ENCODE results near the gene OCIAD2.
"Not testable (repeated sequence)": the region's sequence is repeated elsewhere in the genome, so short reads cannot be mapped to it uniquely, and the experiment has no call there.

Gene OCIAD2

DNA sequence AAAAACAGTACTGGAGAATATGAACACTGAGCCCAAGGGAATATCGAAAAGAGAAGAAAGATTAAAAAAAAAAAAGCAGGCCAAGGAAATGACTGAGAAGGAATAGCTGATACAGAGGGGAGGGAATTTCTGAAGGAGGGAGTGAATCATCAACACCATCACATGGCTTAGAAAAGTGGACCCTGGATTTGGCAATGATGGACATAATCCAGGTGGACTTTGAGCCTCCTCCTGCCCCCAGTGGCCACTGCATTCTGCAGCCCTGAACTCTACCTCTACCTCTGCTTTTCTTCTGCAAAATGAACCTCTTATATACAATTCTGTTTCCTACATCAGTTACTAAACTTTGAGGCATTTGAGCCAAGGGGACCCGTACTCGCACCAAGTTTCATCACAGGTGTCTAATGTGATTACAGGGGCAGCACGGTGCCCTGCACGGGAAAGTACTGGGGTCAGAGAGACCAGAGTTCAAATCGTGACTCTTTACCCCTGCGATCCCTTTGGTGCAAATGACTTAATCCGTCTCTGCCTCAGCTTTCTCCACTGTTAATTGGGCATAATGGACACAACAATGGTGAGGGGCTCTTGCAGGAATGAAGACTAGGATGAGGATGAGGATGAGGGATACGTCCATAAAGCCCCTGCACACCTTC, 1.1 kb downstream of the OCIAD2 start:
- no peak for DNase-seq

DNA sequence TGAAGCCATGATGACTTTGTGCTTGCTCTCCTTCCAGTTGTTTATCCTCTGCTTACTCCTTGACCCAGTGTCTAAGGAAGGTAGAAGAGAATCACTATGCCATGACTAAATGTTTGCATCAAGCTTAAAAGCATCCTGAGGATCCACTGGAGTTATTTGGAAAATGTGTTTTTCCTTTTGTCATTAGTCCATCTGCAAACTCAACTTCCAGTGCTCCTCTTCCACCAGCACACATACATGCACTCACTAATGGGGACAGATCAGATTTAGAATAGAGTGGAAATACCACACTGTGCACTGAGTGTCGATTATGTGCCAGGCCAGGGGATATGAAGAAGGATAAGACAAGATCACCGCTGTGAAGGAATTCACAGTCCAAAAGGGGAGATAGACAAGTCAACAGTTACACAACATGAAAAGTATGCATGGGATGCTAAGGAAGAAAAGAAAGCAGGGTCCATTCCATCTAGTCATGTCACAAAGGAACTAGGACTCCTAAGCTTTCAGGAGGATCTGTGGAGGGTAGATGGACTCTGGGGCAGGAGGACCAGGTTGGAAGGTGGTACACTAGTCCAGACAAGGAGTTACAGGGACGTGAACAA, 1.9 kb downstream of the OCIAD2 start:
- DNase-seq = no peak

DNA sequence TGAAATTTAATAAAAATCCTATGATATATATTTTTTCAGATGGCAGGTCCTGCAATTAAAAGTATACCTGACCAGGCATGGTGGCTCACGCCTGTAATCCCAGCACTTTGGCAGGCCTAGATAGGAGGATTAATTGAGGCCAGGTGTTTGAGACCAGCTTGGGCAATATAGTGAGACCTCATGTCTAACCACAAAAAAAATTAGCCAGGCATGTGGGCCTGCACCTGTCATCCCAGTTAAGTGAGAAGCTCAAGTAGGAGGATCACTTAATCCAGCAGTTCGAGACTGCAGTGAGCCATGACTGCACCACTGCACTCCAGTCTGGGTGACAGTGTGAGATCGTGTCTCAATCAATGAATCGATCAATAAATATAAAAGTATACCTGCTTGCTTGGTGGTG, 2.5 kb downstream of the OCIAD2 start:
- DNase-seq = no peak

DNA sequence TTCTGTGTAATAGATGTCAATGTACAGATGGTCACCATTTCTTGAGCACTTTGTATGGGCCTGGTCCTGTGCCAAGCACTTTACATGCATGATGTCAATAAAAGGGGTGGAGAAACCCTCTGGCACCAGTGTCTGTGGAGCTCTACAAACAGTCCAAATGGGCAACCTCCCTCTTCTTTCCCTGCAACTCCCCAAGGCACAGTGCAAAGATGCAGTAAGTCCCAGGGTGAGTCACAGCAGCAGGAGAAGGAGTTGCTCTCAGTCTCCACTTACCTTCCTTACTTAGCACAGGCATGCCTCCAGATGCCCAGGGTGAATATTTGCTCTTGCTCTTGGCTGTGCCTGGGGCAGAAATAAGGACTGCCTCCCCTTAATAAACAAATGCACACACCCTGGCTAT, 4.3 kb downstream of the OCIAD2 start:
- DNase-seq = no peak

DNA sequence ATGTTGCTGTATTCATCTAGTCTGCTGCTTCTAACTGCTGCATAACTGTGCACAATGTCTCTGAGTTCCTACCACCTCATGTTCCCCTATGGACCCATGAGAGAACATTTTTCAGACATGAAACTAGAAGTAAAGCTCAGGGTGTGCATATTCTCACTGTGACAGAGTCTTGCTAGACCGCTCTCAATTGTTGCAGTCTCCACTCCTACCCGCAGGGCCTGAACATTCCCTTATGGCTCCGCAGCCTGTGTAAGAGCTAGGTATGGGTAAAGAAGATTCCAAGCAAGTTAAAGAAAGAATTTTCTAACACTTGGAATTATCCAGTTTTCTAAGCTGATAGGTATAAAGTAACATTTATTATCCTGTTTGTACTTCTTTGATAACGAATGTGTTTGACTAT, 5.4 kb downstream of the OCIAD2 start:
- DNase-seq = no peak

DNA sequence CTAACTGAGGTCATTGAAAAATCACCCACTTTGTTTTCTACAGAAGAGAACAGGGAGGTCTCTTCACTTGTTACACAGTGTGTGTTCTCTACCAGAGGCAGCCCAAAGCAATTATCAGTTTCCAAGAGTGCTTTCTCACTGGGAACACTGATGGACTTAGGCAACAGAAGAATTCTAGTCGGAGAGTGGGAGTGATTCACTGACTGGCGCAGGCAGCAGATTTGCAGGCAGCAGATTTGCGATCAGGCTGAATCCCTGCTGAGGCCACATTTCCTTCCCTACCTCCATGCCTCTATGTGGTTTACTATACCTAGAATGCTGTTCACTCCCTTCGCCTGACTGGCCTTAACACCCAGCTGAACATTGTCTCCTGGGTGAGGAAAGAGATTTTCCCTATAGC, 6.6 kb downstream of the OCIAD2 start:
- DNase-seq = no peak

DNA sequence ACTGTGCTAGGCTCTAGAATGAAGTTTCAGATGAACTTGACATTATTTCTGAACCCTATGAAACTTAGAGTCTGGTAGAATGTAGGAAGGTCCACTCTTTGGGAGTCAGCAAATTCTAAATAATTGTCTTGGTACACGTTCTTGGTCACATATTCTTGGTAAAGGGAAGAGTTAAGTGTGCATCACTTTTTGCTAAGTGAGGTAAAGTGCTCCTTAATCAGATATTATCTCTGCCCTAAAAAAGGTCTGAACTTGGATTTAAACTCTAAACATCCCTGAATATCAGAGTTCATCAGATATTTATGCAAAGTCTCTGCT, 7.2 kb downstream of the OCIAD2 start:
- no peak for DNase-seq

DNA sequence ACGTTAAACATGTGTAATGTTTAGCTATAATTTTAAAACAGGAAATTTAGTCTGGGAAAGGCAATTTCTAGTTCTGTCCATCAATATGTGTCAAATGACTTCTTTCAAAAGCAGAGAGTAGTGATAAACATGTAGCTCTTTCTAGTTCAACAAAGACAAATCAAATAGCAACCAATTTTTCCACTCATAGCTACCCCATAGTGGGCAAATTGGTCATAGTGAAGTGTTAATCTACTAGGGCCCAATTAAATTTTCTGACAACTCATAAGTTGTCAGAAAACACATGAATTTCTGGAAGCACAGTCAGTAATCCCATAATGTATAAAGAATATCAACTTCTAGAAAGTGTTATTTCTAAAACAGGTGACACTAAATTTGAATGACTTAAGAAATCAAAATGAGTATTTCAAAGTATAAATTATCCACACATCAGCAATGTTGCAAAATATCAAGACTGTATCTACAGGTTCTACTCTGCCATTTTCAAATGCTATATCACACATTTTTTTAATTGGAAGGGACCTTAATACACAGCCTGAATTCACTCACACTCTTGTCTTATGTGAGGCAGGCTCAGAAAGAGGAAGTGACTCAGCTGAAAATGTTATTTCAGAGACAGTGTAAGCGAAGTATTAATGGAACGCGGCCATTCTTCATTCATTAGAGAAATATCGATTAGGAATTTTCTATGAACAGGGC, 7.7 kb downstream of the OCIAD2 start:
- DNase-seq = no peak

DNA sequence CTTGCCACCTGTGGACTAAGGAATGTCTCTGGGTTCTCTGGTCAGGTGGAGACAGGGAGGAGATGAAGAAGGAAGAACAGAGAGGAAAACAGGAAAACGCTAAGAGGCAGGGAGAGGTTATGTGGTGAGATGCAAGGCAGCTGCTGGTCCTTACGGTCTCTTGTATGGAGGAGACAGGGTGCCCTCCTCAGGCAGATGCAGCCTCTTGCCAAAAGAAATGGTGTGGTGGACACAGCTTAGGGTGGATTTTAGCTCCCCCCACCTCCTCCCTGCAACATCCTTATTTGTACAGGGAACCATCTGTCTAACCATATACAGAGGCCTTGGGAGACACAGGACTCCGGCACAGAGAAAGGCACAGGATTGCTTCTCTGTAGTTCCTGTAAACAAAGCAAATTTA, 9.7 kb downstream of the OCIAD2 start:
- no peak for DNase-seq

DNA sequence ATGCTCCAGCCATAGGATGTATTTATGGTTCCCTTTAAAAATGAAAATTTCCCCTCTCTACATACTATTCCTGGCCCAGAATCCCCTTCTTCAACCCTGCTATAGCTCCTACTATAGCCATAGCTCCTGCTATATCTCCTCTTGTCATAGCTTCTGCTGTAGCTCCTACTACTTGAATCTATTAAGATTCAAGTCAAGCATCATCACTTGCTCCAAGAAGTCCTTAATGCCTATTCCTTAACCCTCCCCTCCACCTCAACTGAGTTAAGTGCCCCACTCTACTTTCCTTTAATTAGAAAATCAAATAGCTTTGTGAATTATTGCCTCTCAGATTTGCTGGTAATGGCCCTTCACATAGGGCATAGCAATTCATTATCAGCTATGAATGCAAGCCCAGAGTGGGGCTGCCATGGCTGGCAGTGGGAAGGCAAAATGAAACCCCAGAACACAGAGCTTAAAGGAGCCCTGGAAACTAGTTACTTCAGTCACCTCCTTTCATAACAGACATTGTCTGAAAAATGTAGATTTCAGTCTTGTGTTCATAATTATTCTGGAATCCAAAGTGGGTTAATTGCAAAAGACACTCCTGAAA, 15.4 kb downstream of the OCIAD2 start:
- no peak for DNase-seq

DNA sequence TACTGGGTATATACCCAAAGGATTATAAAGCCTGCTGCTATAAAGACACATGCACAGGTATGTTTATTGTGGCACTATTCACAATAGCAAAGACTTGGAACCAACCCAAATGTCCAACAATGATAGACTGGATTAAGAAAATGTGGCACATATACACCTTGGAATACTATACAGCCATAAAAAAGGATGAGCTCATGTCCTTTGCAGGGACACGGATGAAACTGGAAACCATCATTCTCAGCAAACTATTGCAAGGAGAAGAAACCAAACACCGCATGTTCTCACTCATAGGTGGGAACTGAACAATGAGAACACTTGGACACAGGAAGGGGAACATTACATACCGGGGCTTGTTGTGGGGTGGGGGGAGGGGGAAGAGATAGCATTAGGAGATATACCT, 16.8 kb downstream of the OCIAD2 start:
- not testable (repeated sequence) for DNase-seq

DNA sequence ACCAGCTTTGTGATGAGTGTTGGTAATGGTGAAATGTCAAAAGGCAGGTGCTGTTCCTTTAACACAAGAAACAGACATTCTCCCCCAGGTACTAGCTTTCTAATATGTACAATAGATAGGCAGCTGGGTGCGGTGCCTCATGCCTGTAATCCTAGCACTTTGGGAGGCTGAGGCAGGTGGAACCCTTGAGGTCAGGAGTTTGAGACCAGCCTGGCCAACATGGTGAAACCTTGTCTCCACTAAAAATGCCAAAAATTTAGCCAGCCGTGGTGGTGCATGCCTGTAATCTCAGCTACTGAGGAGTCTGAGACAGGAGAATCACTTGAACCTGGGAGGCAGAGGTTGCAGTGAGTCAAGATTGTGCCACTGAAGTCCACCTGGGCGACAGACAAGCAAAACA, 24.9 kb downstream of the OCIAD2 start:
- DNase-seq = not testable (repeated sequence)

DNA sequence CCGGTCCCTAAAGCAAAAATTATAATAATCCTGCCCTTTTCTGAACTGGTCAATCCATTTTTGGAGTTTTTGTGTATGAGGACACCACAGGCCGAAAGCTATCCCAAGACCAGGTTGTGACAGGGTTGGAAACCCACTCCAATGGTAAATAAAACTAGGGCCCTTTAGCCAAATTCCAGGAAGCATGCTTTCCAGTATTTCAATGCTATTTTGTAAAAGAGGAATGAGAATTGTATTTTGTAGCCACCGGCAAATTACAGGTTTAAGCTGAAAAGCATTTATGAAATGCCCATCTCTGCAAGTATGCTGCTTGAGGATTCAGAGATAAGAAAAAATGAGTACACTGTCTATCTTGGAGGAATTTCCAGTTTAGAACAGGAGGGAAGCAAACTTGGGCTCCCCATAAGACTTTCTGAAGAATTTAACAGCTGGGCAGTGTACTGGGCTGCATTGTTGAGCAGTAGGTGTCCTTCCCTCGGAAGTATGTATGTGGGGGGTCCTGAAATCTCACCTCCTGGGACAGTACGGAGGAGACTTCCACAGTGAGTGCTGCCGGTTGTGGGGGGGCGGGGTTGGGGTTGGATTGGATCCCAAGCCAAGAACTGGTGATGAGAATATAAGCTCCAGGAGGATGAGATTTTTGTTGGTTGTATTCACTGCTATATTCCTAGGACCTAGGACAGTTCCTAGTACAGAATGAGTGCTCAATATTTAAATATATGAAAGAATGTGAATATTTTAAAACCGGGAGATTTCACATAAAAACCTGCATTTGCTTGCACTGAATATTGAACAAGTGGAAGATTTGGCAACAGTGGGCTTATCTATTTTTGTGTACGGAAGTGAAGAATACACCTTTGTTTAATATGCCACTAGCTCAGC, 26.8 kb downstream of the OCIAD2 start:
- no peak for DNase-seq

DNA sequence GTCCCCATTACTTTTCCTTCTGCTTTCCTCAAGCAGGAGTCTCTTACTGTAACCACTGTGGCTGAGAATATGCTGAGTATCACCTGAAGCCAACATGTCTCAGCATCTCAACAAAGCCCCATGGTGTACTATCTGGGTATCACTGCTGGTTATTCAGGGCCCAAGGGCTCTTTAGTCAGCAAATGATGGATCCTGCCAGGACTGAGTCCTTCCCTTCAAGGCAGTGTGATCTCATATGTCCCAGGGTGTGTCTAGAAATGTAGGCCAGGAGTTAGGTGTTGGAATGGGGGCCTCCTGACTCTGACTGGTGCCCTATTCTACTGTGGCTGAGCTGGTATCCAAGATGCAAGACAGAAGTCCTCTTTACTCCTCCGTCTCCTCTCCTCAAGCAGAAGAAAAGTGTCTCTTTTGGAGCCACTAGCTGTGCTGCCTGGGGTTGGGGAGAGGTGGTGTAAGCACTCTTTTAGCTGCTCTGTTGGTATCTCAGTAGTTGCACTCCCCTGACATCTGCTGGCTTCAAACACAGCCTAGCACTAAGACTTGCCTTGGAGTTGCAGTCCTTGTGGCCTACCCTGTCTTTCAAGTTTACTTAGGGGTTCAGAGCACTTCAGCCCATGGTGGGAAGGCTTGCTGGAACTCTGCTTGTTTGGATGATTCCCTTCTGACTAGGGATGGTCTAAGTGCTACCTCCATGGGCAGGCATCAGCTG, 28.6 kb downstream of the OCIAD2 start:
- DNase-seq = no peak

DNA sequence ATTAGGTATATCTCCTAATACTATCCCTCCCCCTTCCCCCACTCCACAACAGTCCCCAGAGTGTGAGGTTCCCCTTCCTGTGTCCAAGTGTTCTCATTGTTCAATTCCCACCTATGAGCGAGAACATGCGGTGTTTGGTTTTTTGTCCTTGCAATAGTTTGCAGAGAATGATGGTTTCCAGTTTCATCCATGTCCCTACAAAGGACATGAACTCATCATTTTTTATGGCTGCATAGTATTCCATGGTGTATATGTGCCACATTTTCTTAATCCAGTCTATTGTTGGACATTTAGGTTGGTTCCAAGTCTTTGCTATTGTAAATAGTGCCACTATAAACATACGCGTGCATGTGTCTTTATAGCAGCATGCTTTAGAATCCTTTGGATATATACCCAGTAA, 41.9 kb downstream of the OCIAD2 start:
- DNase-seq = not testable (repeated sequence)

DNA sequence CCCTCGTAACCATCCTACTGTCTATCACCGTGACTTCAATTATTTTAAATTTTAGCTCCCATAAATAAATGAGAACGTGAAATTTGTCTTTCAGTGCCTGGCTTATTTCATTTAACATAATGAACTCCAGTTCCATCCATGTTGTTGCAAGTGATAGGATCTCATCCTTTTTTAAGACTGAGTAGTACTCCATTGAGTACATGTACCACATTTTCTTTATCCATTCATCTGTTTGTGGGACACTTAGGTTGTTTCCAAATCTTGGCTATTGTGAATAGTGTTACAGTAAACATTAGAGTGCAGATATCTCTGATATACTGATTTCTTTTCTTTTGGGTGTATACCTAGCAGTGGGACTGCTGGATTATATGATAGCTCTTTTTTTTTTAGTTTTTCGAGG, 42.8 kb downstream of the OCIAD2 start:
- no peak for DNase-seq

DNA sequence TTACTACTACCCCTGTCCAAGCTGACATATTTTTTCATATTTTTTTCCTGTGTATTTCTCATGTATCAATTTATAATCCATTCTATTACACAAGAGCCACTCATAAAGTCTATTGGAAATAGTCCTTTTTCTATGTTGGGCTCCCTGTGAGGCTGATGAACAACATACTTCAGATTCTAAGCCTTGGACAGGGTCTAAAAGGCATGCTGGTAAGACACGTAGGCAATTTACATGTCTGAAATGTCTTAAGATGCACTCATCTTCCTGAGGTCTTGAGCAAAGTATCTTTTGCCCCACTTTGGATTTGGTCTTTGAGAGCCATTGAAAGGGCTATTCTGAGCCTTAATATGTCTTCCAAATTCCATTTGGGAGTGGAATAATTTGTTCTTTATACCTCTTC, 43.9 kb downstream of the OCIAD2 start:
- no peak for DNase-seq

DNA sequence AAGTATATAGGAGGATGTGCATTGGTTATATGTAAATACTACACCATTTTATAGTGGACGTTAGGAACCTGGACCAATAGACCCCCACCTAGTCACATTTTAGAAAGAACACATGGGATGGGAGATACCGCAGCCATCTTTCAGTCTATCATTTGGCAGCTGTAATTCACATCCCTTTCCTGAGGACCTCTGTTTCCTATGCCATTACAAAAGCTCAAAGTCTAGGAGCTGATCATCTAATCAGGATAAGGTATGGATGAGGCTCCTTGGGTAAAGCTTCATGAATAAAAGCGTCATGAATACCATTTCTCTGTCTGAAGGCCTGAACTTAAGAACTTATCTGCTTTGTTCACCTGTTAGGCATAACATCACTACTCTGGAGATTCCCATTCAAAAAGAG, 44.5 kb downstream of the OCIAD2 start:
- DNase-seq = no peak

DNA sequence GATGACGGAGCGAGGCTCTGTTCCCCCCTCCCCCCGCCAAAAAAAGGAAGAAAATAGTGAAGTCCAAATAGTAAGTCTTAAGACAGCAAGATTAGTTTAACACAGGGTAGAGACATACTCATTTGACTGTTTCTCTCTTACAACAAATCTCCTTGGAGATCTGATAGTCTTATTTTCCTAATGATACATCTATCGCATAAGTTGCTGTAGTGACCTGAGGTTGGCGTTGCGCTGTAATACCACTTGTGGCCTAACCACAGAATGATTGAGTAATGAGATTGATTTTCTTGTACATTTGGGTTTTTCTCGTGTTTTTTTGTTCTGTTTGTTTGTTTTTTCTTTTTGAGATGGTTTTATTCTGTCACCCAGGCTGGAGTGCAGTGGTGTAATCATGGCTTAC, 48.4 kb downstream of the OCIAD2 start:
- DNase-seq = no peak

DNA sequence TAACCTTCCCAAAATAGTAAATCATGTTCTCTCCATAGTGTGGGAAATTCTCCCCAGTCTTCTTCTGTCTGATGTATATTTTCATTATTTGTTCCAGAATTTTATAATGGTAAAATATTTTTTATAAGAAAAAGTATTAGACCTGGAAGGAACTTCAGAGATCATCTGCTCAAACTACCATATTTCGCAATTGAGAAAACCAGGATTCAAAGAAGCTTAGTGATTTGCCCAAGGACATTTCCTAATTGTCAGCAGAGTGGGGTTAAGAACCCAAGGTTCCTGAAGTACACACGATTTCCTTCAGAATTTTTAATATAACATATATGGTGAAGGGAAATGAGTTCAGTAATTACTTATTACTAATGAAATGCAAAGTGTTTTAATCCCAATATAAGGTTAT, 51.6 kb downstream of the OCIAD2 start:
- no peak for DNase-seq

DNA sequence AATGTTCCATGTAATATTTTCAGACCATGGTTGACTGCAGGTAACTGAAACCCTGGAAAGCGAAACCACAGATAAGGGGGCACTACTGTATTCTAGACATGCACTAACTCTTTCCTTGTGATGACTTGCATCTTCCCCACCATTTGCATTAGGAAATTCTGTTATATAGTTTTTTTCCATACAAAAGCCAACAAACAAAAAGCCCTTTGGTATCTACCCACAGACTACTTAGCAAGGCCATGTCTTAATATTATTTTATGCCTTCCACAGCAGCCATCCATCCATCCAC, 52.2 kb downstream of the OCIAD2 start:
- DNase-seq = no peak

DNA sequence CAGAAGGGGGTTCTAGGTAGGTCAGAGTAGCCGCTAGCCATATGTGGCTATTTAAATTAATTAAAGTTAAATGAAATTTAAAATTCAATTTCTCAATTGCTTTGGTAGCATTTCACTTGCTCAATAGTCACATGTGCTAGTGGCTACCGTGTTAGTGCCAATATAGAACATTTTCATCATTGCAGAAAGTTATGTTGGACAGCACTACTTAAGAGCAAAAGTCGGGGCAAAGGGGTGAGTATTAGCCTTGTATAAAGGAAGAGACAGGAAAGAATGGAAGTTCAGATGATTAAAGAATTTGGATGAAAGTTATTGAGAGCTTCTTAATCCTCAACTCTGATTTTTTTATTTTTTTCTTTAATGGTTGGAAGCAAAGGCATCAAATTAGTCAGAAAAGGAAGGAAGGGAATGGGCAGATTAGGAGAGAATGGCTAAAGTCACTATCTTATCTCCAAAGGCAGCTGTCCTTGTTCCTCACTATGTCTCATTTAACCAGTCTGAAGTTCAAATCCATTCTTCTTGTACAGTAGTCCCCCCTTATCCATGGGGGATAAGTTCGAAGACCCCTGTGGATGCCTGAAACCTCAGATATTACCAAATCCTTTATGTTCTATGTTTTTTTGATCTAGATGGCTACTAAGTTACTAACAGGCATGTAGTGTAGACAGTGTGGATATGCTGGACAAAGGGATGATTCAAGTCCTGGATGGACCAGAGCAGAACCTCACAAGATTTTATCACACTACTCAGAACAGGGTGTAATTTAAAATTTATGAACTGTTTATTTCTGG, 52.8 kb downstream of the OCIAD2 start:
- DNase-seq = no peak
